ENCODE measurements around the gene MAD1L1. TPM values are rescaled to one million over a fixed set of nuclear protein-coding genes. Genes with fewer than 3 reads are reported as not detected.
"Not testable (repeated sequence)": the region's sequence is repeated elsewhere in the genome, so short reads cannot be mapped to it uniquely, and the experiment has no call there.

Gene MAD1L1
- total RNA-seq, 1 experiment from 2014 or later = 61.5 TPM

GRCh38 chr7:1824151-1824881 lies 408.4 kb downstream of the MAD1L1 start:
- not testable (repeated sequence) for DNase-seq (ENCODE audit: low read depth)

DNA sequence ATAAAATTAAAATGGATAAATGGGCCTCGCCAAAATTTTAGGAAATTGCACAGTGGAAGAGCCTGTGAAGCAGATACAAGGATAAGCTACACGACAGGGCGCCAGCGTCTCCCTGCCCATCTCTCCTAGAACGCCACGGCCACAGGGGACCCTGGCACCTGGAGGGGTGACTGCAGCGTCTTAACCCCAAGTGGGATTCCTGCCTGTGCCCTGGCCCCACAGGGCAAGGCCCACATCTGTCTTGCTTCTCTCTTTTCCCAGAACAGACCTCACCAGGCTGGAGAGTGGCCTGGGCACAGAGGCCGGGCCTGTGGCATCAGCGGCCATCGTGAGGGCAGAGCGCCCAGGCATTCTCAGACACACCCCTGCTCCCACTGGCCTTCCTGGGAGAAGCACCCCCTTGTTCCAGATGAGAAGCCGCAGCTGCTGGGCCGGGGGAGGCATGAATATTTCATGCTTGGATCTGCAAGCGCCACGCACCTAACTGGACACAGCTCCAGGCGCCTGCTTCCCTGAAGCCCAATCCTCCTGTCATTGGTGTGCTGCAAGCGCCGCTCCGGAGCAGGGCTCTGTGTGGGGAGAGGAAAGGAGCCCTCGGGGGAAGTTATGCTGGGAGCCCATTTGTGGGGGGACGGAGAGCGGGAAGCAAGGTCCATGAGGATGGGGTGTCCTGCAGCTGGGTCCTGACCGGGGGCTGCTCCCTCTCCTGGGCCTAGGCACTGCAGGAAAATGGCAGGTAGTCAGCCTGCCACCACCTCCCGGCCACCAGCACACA lies 409.2 kb downstream of the MAD1L1 start:
- DNase-seq (ENCODE audit: low read depth) = no peak

GRCh38 chr7:1819259-1819841 lies 413.4 kb downstream of the MAD1L1 start:
- DNase-seq (ENCODE audit: low read depth) = no peak

DNA sequence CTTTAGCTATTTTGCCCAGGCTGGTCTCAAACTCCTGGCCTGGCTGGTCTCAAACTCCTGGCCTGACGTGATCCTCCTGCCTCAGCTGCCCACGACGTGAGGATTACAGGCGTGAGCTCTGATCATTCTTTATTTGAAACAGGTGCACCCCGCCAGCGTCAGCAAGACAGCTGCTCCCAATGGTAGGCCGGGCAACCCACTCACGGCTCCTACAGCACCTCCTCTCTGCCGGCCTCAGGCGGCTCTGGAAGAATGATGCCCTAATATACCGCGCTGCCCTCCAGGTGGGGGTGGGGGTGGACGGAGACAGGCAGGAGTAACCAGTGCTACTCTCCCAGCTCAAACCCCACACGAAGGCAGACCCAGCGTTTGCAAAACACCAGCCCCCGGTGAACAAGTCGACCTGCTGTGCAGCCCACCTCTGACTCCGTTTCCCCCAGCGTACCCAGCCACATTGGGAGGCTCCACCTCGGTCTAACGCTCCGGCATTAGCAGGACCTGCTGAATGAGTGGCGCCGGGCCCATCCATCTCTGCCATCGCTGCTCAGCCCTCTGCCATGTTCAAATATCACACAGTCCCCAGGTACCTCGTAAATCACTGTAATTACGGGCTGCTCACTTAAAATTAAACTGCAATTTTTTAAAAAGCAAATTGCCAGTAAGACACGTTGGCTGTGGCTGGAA lies 414.0 kb downstream of the MAD1L1 start:
- DNase-seq (ENCODE audit: low read depth) = no peak

- no peak for DNase-seq (ENCODE audit: low read depth)
Measured at GRCh38 chr7:1817061-1817712, 415.6 kb downstream of the MAD1L1 start.

- not testable (repeated sequence) for DNase-seq (ENCODE audit: low read depth)
Measured at GRCh38 chr7:1816451-1816850, 416.3 kb downstream of the MAD1L1 start.

DNA sequence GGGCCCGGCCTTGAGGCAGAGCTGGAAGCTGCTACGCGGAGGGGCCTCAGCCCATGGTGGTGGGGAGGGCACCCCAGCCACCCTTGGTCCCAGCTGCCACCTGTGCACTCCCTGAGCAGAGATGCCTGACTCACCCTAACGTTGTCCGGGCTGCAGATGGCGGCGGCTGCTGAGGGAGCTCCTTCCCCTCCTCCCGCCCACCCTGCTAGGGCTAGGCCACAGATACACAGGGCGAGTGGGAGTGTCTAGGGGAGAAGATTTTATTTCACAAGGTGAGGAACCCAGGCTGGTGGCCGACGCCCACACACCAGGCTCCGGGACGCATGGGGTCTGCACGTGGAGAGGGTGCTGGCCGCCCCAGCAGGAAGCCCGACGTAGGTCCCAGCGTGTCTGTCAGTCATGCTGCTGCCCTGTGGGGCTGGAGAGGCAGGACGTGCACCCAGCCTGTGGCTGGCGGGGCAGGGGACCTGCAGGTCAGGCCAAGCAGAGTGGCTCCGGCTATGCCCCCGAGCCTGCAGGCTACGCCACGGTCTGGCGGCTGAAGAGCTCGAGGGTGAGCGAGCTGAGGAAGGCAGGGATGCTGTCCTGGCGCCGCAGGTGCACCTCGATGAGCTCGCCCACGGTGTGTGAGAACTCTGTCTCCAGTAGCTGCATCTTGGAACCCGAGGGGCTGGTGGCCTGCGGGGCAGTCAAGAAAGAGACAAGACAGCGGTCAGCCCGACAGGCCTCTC lies 417.0 kb downstream of the MAD1L1 start:
- DNase-seq (ENCODE audit: low read depth) = not testable (repeated sequence)

- peak; percentile 10 for DNase-seq (ENCODE audit: low read depth)
Measured at GRCh38 chr7:1815051-1815481, 417.7 kb downstream of the MAD1L1 start.

DNA sequence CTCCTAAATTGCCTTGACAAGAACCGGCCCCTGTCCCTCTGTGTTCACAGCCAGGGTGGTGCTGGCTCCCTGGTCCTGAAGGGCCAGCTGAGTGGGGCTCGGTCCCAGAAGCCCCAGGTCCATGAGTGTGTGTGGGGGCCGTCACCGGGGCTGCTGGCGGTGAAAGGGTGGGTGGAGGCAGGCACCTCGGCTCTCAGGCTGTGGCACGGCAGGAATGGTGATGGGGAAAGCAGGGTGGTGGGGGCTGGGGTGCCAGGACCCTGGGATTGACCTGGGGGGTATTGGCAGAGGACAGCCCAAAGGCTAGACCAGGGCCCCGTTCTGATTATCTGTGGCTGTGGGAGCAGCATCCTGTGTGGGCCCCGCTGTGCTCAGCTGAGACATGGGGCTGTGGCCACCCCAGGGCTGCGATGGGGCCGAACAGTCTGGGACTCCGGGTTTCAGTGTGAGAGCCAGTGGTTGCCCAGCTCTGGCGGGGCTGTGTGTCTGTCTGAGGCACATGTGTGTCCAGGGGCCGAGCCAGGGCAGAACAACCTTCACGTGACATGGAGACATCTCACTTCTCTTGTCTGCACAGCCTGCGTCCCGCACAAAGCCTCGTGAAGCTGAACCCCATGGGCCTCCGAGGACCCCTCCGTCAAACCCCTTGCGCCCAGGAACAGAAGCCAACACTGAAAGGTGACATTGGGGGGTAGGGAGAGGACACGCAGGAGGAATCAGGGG lies 418.5 kb downstream of the MAD1L1 start:
- no peak for DNase-seq (ENCODE audit: low read depth)

GRCh38 chr7:1813394-1814088 lies 419.2 kb downstream of the MAD1L1 start:
- DNase-seq (ENCODE audit: low read depth) = no peak

GRCh38 chr7:1812509-1813393 lies 420.0 kb downstream of the MAD1L1 start:
- no peak for DNase-seq (ENCODE audit: low read depth)

DNA sequence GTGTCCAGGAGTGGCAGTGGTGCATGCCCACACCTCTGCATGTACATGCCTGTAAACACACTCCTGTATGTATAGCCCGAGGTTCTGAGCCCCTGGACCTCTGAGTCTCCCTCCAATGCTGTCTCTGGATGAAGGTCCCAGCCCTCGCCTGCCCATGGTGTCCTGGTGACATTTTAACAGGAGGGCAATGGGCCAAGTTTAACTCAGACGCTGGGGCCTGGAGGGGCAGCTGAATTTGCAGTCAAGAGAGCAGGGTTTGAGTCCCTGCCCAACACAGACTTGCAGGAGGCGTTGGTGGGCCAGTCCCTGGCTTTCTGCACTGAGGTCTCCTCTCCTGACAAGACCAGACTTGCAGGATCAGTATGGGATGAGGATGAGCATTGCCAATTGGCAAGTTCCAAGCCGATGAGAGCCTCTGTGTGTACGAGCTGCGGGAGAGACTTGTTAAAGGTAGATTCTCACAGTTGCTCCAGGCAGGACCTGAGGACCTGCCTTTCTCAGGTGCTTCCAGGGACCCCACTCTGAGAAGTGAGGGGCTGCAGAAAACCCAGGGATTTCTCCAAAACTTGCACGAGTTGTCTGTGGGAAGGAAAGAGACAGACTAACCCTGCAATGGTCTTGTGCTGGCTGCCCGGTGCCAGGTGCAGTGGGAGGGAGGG lies 420.8 kb downstream of the MAD1L1 start:
- no peak for DNase-seq (ENCODE audit: low read depth)

GRCh38 chr7:1810961-1811849 lies 421.5 kb downstream of the MAD1L1 start:
- DNase-seq (ENCODE audit: low read depth) = no peak

DNA sequence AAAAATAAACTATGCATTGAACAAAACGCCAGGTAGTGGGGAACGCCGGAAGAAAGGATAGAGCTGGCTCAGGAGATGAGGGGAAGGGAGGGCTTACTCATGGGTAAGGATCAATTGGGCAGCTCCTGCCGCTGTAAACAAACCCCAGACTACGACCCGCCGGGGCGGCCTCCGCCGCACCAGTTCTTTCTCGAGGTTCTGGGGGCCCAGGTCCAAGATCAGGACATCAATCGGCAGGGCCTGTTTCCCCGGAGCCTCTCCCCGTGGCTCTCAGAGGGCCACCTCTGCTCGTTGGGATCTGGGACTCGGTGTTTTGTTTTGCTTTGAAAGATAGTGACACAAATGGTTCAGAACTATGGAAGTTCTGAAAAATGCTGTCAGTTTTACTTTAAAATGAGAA lies 422.2 kb downstream of the MAD1L1 start:
- no peak for DNase-seq (ENCODE audit: low read depth)

DNA sequence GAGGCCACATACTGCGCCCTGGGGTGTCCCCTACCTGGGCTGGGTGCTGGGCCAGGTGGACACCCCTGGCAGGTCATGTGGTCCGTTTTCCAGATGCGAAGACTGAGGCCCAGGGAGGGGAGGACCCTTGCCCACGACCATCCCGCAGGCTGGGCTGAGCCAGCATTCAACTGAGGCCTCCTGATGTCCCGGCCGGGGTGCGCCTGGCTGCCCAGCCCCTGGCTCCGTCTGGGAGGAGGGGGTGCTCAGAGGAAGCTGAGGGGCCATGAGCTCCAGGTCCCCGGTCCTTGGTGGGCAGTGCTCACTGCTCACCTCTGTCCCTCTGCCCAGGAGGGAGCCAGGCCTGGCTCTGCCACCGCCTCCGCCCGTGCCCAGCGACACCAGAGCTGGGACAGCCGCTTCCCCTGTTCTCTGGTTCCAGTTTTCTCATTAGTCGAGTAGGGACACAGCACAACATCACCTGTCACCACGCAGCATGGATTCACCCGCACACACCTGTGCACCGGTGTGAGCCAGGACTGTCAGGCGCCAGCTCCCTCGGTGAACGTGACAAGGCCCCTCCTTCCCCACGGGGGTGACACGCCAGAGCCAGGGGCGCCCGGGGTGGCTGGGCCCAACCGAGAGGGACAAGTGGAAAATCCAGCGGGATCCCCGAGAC lies 423.0 kb downstream of the MAD1L1 start:
- DNase-seq (ENCODE audit: low read depth) = no peak

DNA sequence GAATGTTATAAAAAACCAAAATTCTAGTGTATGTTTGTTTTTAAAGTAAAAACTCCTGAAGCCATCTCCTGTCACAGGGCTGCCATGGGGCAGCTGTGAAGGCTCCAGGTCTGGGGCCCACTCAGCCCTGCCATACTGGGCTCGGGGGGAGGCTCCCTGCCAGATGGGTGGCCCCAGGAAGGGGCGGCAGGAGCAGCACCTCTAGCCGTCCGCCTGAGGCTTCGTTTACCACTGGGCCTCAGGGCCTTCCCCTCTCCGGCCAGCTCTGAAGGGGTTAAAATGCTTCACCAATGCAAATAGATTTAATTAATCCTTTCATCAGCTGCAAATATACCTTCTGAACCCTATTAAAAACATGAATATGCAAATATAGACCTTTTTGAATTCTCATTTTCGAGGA lies 423.7 kb downstream of the MAD1L1 start:
- no peak for DNase-seq (ENCODE audit: low read depth)
